Suprapubic skin (tissue), 4 donors: ENCODE measurements around the gene OIT3. TPM values are rescaled to one million over a fixed set of nuclear protein-coding genes. Genes with fewer than 3 reads are reported as not detected.

Source experiments
- DNase-seq, 2 donors: peaks; one replicate each; pipeline ENCODE4 v3.0.0-alpha.2; 2019; ENCODE audit warnings: low spot score in 2 of 2
- H3K27ac ChIP-seq: fragments of 200-600 bp; sonication (generic); one replicate; pipeline ENCODE4 v1.5.1; 2019
- H3K27me3 ChIP-seq: fragments of 200-600 bp; sonication (generic); one replicate; pipeline ENCODE4 v1.5.1; 2019
- H3K36me3 ChIP-seq: fragments of 200-600 bp; sonication (generic); one replicate; pipeline ENCODE4 v1.5.1; 2019
- H3K4me1 ChIP-seq: fragments of 200-600 bp; sonication (generic); one replicate; pipeline ENCODE4 v1.5.1; 2019
- H3K4me3 ChIP-seq: fragments of 200-600 bp; sonication (generic); one replicate; pipeline ENCODE4 v1.5.1; 2019; ENCODE audit warnings: mild to moderate bottlenecking
- H3K9me3 ChIP-seq: fragments of 200-600 bp; sonication (generic); one replicate; pipeline ENCODE4 v1.5.1; 2019
- CTCF ChIP-seq, 2 donors: fragments of 200-600 bp in 1 of 2; fragments of 450-650 bp in 1 of 2; sonication (generic) in 1 of 2; IDR thresholded peaks; one replicate each; pipeline ENCODE4 v1.5.1; 2016 to 2019; ENCODE audit warnings: antibody characterized with exemption in 2 of 2, mild to moderate bottlenecking in 1 of 2, moderate library complexity in 1 of 2
- EP300 ChIP-seq: sonication (generic); formaldehyde crosslinking; IDR thresholded peaks from one replicate; pipeline ENCODE4 v1.6.1; 2017; ENCODE audit warnings: antibody characterized with exemption
- POLR2A ChIP-seq, 2 donors: fragments of 450-650 bp; IDR thresholded peaks; one replicate each; pipeline ENCODE4 v1.6.1; 2017; ENCODE audit warnings: antibody characterized with exemption in 2 of 2, mild to moderate bottlenecking in 2 of 2, moderate library complexity in 2 of 2
- POLR2AphosphoS5 ChIP-seq, 3 donors: sonication (generic); formaldehyde crosslinking; IDR thresholded peaks; one replicate each; pipeline ENCODE4 v1.6.1; 2017; ENCODE audit warnings: antibody characterized with exemption in 3 of 3
- whole genome bisulfite sequencing: methylation state at CpG from one replicate; pipeline ENCODE4 v1.1.5; 2018; 5-methylcytosine and 5-hydroxymethylcytosine counted together
- total RNA-seq, 4 donors: library from RNA; depleted of rRNA; stranded (reverse); fragments of >200 nt; gene quantifications; one replicate each; pipeline ENCODE4 v1.1.0, GENCODE V29; 2016

The OIT3 gene
- total RNA-seq, 4 donors from 2014 or later: not detected

DNA sequence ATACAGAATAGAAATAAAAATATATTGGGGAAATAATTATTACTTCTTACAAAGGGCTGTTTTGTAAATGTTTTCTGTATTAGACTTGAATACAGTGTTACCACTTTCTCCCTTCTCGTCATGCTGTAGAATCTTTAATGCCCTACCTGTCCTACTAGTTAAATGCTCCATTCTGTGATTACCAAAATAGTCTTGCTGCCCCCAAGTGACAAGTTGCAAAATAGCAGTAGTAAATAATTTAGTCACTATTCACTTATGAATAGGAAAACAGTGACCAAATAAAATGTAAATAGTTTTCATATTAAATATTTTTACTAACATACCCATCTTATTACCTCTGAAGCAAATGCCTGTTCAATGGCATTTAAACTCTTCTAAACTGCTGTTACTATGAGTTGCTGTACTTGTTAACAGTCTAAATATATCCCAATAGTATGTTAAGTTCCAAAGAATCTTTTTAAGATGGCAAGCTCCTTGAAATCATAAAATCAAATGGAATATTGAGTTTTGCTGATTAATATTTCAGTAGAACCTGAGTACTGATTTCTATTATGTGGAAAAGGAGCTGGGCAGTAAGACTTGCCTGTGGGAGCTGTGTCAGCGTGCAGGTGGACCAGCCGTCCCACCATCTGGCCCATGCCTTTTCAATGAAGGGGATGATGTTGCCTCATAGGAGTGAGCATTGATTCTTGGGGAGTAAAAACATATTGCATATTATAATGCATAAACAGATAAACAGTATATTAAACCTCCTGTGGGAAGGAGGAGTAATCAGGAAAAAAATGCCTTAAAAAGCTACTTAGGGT is 18.1 kb upstream of the OIT3 start:
- Histone ChIP-seq H3K4me3 (no peak overlapping the region), H3K9me3 (no peaks in the 10 kb centered on the region), H3K36me3 (peaks cover 18% of the 10 kb centered on the region), H3K27ac (no peak overlapping the region), H3K4me1 (no peaks in the 10 kb centered on the region), H3K27me3 (no peaks in the 10 kb centered on the region)
- TF ChIP-seq CTCF (IDR thresholded peaks at IDR 0.05) (peak in 1 of 2 donors; percentile 12), EP300 (no peak)
- no peak for DNase-seq
- WGBS: 76% methylated on average over 3 of the region's 3 CpGs

DNA sequence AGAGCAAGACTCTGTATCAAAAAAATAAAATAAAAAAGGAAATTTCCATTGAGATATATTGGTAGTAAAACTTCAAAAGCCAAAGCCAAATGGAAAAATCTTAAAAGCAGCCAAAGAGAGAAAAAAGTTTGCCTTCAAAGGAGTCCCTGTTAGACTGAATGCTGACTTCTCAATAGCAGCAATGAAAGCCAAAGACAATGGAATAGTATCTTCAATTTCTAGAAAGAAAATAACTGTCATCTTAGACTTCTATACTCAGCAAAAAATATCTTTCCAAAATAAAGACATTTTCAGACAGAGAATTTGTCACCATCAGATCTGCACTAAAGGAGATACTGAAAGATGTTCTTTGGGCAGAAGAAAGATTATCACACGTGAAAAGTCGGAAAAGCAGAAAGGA is 14.3 kb upstream of the OIT3 start:
- WGBS: 98% methylated on average over 2 of the region's 2 CpGs
- no peak for DNase-seq
- Histone ChIP-seq H3K27me3 (no peaks in the 10 kb centered on the region), H3K36me3 (peaks cover 5% of the 10 kb centered on the region), H3K27ac (no peak overlapping the region), H3K9me3 (no peaks in the 10 kb centered on the region), H3K4me3 (no peak overlapping the region), H3K4me1 (no peaks in the 10 kb centered on the region)
- no peak for TF ChIP-seq EP300
- TF ChIP-seq CTCF (IDR thresholded peaks at IDR 0.05): no peak
- no peak for TF ChIP-seq POLR2A (IDR thresholded peaks at IDR 0.05)
- TF ChIP-seq POLR2AphosphoS5 (IDR thresholded peaks at IDR 0.05): no peak

DNA sequence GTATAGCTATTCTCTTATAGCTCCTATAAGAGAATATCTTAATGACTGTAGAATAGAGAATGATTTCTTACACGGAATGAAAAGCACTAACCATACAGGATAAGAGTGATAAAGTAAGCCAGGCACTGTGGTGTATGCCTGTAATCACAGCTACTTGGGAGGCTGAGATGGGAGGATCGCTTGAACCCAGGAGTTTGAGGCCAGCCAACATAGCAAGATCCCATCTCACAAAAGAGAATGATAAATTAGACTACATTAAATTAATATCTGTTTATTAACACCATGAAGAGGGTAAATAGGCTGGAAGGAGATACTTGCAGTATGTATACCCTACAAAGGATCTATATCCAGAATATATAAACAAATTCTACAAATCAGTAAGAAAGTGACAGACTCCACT is 12.2 kb upstream of the OIT3 start:
- Histone ChIP-seq H3K36me3 (peaks cover 16% of the 10 kb centered on the region), H3K9me3 (no peaks in the 10 kb centered on the region), H3K27ac (no peak overlapping the region), H3K27me3 (no peaks in the 10 kb centered on the region), H3K4me3 (no peak overlapping the region), H3K4me1 (peaks cover 5% of the 10 kb centered on the region)
- no peak for DNase-seq
- TF ChIP-seq EP300 (no peak), POLR2AphosphoS5 (IDR thresholded peaks at IDR 0.05) (no peak), CTCF (IDR thresholded peaks at IDR 0.05) (no peak), POLR2A (IDR thresholded peaks at IDR 0.05) (no peak)
- WGBS: 98% methylated on average over 2 of the region's 2 CpGs

GRCh38 chr10:72883861-72884260 is 9.7 kb upstream of the OIT3 start:
- Histone ChIP-seq H3K36me3 (peaks cover 15% of the 10 kb centered on the region), H3K4me1 (peaks cover 26% of the 10 kb centered on the region), H3K9me3 (no peaks in the 10 kb centered on the region), H3K27ac (no peak overlapping the region), H3K27me3 (no peaks in the 10 kb centered on the region), H3K4me3 (no peak overlapping the region)
- 94% methylated on average over 2 of the region's 2 CpGs for WGBS
- DNase-seq: no peak
- TF ChIP-seq EP300: no peak
- TF ChIP-seq POLR2AphosphoS5 (IDR thresholded peaks at IDR 0.05): no peak
- no peak for TF ChIP-seq POLR2A (IDR thresholded peaks at IDR 0.05)
- TF ChIP-seq CTCF (IDR thresholded peaks at IDR 0.05): no peak

DNA sequence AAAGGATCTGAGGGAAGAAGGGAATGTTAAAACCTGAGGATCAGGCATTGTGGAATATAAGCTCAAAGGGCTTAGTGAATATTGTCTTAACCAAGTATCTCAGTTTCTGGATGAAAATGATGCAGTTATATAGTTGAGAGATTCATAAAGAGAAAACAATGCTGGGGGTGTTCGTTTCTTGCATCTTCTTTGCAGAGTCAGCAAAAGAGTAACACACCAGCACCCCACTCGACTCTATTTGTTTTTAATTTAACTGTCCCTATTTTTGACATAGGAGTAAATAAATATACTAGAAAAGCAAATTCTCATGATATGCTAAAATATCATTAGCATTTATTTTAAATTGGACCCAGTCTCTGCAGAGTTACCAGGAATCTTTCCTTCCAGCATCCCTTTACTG is 7.6 kb upstream of the OIT3 start:
- no peaks in the 10 kb centered on the region for H3K27me3 ChIP-seq
- peaks cover 11% of the 10 kb centered on the region for H3K36me3 ChIP-seq
- no peak overlapping the region for H3K27ac ChIP-seq
- H3K4me3 ChIP-seq: no peak overlapping the region
- TF ChIP-seq CTCF (IDR thresholded peaks at IDR 0.05) (no peak), EP300 (no peak), POLR2AphosphoS5 (IDR thresholded peaks at IDR 0.05) (no peak), POLR2A (IDR thresholded peaks at IDR 0.05) (no peak)
- DNase-seq: no peak
- peaks cover 36% of the 10 kb centered on the region for H3K4me1 ChIP-seq
- no peaks in the 10 kb centered on the region for H3K9me3 ChIP-seq
- WGBS: 76% methylated on average over 2 of the region's 2 CpGs
